GM12864 (cell line): ENCODE results near the gene SMG5.

ENCODE experiments used
- DNase-seq: peaks from one replicate; pipeline ENCODE4 v3.0.0-alpha.2; 2011; ENCODE audit warnings: low read depth
- H3K4me3 ChIP-seq: 2 replicates; pipeline ENCODE4 v1.5.1; 2011; ENCODE audit warnings: mild to moderate bottlenecking, low read depth, low read length, control low read depth
- TF ChIP-seq, protein P1 (sequence below): IDR thresholded peaks from 2 replicates; pipeline ENCODE4 v1.5.1; 2011; ENCODE audit warnings: low read depth, mild to moderate bottlenecking, moderate library complexity, low read length, control low read depth, inconsistent platforms; ENCODE audit errors: missing control alignments

SMG5 gene

DNA sequence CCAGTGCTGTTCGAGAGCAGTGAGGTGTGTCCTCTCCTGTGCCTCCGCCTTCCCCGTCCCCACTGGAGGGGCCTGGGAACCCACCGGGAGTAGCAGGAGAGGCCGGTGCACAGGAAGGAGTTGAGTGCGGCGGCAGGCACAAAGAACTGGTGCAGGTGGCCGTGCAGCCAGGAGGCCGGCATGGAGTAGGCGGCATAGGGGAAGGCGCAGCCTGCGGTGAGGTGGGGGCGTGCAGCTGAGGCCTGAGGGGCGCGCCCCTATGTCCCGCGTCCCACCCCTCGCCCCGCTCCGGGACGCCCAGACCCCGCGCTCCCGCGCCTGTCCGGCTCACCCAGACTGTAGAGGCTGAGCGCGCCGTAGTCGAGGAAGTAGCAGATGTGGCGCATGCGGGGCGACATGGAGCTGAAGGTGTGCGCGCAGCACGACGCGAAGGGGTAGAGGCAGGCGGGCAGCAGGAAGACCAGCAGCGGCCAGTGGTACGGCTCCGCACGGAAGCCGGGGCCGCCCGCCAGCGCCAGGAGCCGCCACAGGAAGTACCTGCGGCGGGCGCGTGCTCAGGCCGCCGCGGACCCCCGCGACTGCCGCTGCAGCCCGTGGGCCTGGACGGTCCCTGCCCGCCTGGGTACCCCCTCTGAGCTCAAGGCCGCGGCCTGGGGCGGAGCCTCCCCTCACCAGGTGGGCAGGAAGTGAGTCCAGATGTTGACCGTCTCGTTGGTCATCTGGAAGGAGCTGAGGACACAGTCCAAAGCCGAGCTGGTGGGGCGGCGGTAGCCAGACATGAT, 37.0 kb downstream of the SMG5 start:
- TF ChIP-seq, protein P1, sequence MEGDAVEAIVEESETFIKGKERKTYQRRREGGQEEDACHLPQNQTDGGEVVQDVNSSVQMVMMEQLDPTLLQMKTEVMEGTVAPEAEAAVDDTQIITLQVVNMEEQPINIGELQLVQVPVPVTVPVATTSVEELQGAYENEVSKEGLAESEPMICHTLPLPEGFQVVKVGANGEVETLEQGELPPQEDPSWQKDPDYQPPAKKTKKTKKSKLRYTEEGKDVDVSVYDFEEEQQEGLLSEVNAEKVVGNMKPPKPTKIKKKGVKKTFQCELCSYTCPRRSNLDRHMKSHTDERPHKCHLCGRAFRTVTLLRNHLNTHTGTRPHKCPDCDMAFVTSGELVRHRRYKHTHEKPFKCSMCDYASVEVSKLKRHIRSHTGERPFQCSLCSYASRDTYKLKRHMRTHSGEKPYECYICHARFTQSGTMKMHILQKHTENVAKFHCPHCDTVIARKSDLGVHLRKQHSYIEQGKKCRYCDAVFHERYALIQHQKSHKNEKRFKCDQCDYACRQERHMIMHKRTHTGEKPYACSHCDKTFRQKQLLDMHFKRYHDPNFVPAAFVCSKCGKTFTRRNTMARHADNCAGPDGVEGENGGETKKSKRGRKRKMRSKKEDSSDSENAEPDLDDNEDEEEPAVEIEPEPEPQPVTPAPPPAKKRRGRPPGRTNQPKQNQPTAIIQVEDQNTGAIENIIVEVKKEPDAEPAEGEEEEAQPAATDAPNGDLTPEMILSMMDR: no peak
- DNase-seq: no peak
- H3K4me3 ChIP-seq: peak overlapping the region; percentile 46

DNA sequence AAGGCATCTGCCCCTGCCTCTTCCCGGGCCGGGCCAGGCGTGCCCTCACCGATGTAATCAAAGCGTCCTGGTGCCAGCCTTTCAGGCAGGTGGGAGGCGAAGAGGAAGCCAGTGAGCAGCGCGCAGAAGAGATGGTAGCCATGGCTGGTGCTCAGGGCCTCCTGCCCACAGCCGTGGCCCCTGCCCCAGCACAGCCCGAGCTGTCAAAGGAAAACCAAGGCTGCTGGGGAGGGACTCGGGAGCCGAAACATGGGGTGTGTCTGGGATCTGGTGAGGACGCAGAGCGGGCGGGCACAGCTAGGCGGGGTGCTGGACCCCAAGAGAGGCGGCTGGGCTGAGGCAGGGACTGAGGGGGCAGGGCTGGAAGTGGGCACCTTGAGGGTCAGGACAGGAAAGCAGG, 37.9 kb downstream of the SMG5 start:
- H3K4me3 ChIP-seq: no peak overlapping the region
- TF ChIP-seq, protein P1: no peak
- DNase-seq: no peak

DNA sequence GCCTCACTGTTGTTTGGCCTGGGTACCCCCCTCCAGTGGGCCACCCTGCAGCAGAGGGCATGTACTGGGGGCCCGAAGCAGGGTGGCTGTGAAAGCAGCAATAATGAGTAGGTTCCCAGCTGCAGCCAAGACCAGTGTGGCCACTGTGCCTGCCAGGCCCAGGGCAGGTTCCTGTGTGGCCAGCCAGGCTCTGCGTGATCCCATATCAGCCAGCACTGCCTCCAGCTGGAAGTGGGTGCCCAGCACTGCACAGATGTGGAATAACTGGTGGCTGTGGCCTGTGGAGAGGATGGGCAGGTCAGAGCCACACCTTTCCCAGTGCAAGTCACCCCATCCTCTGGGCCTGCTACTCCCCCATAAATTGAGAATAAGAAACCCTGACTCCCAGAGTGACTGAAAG, 38.5 kb downstream of the SMG5 start:
- DNase-seq: no peak
- TF ChIP-seq, protein P1: no peak
- H3K4me3 ChIP-seq: no peak overlapping the region

DNA sequence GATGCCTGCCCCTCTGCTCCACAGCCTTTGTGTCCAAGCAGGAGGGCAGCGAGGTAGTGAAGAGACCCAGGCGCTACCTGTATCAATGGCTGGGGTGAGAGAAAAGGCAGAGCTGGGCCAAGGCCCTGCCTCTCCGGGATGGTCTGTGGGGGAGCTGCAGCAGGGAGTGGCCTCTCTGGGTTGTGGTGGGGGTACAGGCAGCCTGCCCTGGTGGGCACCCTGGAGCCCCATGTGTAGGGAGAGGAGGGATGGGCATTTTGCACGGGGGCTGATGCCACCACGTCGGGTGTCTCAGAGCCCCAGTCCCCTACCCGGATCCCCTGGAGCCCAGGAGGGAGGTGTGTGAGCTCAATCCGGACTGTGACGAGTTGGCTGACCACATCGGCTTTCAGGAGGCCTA, 39.9 kb downstream of the SMG5 start:
- TF ChIP-seq, protein P1: no peak
- no peak overlapping the region for H3K4me3 ChIP-seq
- no peak for DNase-seq

DNA sequence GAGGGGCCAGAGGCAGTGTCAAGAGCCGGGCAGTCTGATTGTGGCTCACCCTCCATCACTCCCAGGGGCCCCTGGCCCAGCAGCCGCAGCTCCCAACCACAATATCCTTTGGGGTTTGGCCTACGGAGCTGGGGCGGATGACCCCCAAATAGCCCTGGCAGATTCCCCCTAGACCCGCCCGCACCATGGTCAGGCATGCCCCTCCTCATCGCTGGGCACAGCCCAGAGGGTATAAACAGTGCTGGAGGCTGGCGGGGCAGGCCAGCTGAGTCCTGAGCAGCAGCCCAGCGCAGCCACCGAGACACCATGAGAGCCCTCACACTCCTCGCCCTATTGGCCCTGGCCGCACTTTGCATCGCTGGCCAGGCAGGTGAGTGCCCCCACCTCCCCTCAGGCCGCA, 40.7 kb downstream of the SMG5 start, which contains the start of gene BGLAP:
BGLAP (plus strand) TSS at position 259 of the 400 bp plus-strand sequence; CDS start at position 307, 48 bp downstream.
- no peak within 1 kb of the TSS for H3K4me3 ChIP-seq
- TF ChIP-seq, protein P1: no peak
- DNase-seq: no peak

DNA sequence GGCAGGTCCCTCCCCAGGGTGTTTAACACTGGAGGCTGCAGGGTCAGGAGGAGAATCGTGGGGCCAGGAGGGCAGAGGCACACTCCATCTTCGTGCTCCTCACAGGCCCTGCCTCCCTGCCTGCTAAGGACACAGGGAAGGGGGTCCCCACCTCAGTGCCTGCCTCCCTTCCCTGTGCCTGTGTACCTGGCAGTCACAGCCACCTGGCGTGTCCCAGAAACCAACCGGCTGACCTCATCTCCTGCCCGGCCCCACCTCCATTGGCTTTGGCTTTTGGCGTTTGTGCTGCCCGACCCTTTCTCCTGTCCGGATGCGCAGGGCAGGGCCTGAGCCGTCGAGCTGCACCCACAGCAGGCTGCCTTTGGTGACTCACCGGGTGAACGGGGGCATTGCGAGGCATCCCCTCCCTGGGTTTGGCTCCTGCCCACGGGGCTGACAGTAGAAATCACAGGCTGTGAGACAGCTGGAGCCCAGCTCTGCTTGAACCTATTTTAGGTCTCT, 41.3 kb downstream of the SMG5 start:
- H3K4me3 ChIP-seq: no peak overlapping the region
- DNase-seq: no peak
- TF ChIP-seq, protein P1: no peak

DNA sequence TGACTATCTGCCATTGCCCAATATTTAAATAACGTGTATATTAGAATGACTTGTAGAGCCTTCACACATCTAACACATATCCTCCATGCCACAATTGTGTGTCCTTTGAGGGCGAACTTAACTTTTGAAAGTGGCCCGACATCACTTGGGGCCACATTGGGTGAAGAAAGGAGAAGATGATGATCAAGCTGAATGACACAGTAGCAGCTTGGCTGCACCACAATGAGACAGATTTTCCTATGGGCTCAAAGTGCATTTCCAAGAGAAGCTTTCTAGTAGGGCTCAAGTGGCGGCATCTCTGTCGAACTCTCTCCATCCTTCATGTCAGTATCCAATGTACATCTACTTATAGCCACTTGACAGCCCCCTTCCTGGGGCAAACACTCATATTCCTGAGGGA, 44.4 kb downstream of the SMG5 start:
- DNase-seq: no peak
- H3K4me3 ChIP-seq: no peak overlapping the region
- TF ChIP-seq, protein P1: no peak
